Measurements from ENCODE around the gene RAD51C. TPM values are rescaled to one million over a fixed set of nuclear protein-coding genes. Genes with fewer than 3 reads are reported as not detected.

Gene RAD51C
- total and polyA plus RNA-seq, 8 donors: 21.6 to 42.5 (median 35.8) TPM

DNA sequence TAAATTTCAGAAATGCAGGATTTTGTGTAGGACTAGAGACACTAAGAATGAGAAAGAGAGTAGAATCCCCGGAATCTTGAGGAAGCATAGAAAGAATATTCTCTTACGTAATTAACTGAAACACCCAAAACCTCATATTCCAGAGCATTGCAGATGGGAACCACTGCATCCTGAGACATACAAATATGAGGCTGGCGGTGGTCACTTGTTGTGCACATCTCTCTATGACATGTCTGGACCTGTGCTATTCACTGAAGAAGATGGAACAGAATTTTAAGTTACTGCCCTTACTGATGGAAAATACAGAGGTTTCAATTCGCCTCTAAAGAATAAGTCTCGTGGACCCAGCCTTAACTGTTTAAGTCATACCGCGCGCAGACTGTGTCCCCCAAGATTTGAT is 806 bp downstream of the RAD51C start:
- no peaks in the 10 kb centered on the region for H3K27me3 ChIP-seq
- H3K9me3 ChIP-seq: no peaks in the 10 kb centered on the region
- ATAC-seq (no peak), DNase-seq (peak in 1 of 4 donors; percentile 9)
- peak overlapping the region; percentile 65 to 81 for H3K4me3 ChIP-seq
- H3K36me3 ChIP-seq: peaks cover 0 to 7% of the 10 kb centered on the region in 2 donors
- intact Hi-C loops (cut with DNase I): no loop called here
- peaks cover 0 to 26% of the 10 kb centered on the region in 2 donors for H3K4me1 ChIP-seq
- H3K27ac ChIP-seq: peak overlapping the region in 1 of 2 donors; percentile 89
- TF ChIP-seq, protein P1, sequence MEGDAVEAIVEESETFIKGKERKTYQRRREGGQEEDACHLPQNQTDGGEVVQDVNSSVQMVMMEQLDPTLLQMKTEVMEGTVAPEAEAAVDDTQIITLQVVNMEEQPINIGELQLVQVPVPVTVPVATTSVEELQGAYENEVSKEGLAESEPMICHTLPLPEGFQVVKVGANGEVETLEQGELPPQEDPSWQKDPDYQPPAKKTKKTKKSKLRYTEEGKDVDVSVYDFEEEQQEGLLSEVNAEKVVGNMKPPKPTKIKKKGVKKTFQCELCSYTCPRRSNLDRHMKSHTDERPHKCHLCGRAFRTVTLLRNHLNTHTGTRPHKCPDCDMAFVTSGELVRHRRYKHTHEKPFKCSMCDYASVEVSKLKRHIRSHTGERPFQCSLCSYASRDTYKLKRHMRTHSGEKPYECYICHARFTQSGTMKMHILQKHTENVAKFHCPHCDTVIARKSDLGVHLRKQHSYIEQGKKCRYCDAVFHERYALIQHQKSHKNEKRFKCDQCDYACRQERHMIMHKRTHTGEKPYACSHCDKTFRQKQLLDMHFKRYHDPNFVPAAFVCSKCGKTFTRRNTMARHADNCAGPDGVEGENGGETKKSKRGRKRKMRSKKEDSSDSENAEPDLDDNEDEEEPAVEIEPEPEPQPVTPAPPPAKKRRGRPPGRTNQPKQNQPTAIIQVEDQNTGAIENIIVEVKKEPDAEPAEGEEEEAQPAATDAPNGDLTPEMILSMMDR (IDR thresholded peaks at IDR 0.05): no peak

DNA sequence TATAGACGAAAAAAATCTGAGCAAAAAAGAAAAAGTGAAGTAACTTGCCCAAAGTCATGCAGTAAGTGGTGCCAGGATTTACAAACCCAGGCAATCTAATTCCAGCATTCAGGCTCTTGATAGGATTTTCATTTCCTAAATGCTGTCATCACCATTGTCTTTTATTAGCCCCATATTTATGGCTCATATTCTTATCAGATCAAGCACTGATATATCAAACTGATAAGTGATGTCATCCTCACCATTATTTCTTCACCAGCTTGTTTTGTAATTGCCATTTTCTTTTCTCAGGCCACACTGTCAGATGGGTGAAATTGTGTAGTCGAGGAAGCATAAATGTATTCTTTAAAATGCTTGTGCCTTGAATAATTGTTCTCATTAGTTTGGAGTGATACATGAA is 1.3 kb downstream of the RAD51C start:
- intact Hi-C loops (cut with DNase I): no loop called here
- ATAC-seq (no peak), DNase-seq (no peak)
- Histone ChIP-seq H3K9me3 (no peaks in the 10 kb centered on the region), H3K4me3 (no peak overlapping the region), H3K27me3 (no peaks in the 10 kb centered on the region), H3K36me3 (peaks cover 0 to 9% of the 10 kb centered on the region in 2 donors), H3K27ac (no peak overlapping the region), H3K4me1 (peaks cover 0 to 26% of the 10 kb centered on the region in 2 donors)
- TF ChIP-seq, protein P1 (IDR thresholded peaks at IDR 0.05): no peak

DNA sequence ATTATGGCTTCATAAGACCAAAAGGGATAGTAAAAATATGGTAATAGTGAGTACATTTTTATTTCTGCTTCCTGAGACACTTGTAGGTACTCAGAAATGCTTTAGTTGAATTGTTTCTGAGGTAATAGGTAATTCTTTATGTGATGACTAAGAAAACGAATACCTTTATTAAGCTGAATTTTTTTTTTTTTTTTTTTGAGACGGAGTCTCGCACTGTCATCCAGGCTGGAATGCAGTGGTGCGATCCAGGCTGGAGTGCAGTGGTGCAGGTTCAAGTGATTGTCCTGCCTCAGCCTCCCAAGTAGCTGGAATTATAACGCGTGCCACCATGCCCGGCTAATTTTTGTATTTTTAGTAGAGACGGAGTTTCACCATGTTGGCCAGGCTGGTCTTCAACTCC is 1.9 kb downstream of the RAD51C start:
- no peak for ATAC-seq
- Histone ChIP-seq H3K4me1 (peaks cover 0 to 26% of the 10 kb centered on the region in 2 donors), H3K36me3 (peaks cover 0 to 15% of the 10 kb centered on the region in 2 donors), H3K9me3 (no peaks in the 10 kb centered on the region), H3K27ac (no peak overlapping the region), H3K4me3 (no peak overlapping the region), H3K27me3 (no peaks in the 10 kb centered on the region)
- intact Hi-C loops (cut with DNase I): no loop called here
- TF ChIP-seq, protein P1 (IDR thresholded peaks at IDR 0.05): no peak
- DNase-seq: no peak

DNA sequence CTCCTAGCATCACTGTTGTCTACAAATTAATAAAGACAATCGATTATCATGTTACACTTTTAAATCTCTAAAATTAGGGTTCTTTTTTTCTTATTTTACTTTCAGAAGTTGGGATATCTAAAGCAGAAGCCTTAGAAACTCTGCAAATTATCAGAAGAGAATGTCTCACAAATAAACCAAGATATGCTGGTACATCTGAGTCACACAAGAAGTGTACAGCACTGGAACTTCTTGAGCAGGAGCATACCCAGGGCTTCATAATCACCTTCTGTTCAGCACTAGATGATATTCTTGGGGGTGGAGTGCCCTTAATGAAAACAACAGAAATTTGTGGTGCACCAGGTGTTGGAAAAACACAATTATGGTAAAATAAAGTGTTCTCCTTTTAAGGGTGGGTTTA is 2.4 kb downstream of the RAD51C start:
- DNase-seq (no peak), ATAC-seq (no peak)
- no peaks in the 10 kb centered on the region for H3K27me3 ChIP-seq
- TF ChIP-seq, protein P1 (IDR thresholded peaks at IDR 0.05): no peak
- H3K9me3 ChIP-seq: no peaks in the 10 kb centered on the region
- H3K36me3 ChIP-seq: peaks cover 0 to 19% of the 10 kb centered on the region in 2 donors
- no peak overlapping the region for H3K27ac ChIP-seq
- no peak overlapping the region for H3K4me3 ChIP-seq
- H3K4me1 ChIP-seq: peaks cover 0 to 26% of the 10 kb centered on the region in 2 donors
- intact Hi-C loops (cut with DNase I): no loop called here

DNA sequence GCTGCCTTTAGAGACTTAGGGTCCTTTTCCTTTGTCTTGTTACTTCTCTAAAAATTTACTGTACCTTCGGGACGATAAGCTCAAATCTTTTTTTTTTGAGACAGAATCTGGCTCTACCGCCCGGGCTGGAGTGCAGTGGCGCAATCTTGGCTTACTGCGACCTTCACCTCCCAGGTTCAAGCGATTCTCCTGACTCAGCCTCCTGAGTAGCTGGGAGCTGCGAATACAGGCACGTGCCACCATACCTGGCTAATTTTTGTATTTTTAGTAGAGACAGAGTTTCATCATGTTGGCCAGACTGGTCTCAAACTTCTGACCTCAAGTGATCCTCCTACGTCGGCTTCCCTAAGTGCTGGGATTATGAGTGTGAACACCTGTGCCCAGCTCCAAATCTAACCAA is 7.4 kb downstream of the RAD51C start:
- Histone ChIP-seq H3K4me1 (no peaks in the 10 kb centered on the region), H3K27me3 (no peaks in the 10 kb centered on the region), H3K27ac (no peak overlapping the region), H3K4me3 (no peak overlapping the region), H3K9me3 (no peaks in the 10 kb centered on the region), H3K36me3 (peaks cover 0 to 49% of the 10 kb centered on the region in 2 donors)
- no peak for DNase-seq
- ATAC-seq: no peak
- intact Hi-C loops (cut with DNase I): no loop called here
- TF ChIP-seq, protein P1 (IDR thresholded peaks at IDR 0.05): no peak
